COLO829 (cell line): ENCODE measurements around the gene KHDC1.
"Not testable (repeated sequence)": the region's sequence is repeated elsewhere in the genome, so short reads cannot be mapped to it uniquely, and the experiment has no call there.

Experiments
- DNase-seq: peaks from one replicate; pipeline ENCODE4 v3.0.0; 2012; ENCODE audit warnings: low spot score

The KHDC1 gene

DNA sequence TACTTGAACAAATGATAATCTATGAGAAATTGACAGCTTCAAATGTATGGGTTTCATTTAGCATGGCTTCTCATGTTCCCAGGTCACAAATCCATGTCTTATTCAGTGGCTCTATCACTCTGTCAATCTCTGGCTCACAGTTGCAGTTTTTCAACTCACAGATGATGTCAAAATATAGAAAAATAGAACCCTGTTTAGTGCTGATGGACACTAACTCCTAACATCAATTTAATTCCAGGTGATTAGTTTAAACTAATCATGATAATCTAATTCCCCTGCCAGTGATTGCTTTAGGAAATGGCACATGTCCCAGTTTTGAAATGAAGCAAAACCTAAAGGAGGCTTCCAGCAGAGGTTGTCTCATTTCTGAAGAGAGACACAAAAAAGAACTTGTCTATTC, 13.0 kb downstream of the KHDC1 start:
- DNase-seq: no peak

DNA sequence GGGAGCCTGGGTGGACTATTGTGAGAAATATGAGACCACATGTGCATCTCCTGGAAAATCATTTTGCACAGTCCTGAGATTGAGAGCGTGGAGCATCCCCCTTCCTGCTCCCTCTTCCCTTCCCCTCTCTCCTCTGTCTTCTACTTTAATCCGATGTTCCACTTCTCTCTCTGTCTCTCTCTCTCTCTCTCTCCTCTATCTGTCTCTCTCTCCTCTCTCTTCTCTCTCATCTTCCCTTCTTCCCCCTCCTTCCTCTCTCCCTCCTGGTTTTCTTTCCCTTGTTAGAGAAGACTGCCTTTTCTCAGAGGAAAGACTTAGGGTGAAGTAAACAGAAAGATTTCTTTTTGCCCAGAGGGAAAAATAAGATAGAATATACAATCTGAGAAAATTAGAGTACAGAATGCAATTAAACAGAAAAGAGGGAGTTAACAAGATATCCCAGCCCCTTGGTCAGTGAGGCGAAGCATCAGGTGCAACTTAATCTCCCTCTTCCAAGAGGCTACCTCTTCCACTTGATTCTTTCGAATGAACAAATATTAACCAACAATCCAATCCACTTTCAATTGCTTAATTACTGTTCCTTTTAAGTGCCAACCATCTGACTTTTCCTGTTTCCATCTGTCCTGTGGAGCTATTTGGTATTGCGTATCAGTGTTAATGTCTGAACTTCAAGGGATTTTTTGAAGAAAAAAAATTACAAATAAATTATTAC, 14.6 kb downstream of the KHDC1 start:
- DNase-seq: no peak

DNA sequence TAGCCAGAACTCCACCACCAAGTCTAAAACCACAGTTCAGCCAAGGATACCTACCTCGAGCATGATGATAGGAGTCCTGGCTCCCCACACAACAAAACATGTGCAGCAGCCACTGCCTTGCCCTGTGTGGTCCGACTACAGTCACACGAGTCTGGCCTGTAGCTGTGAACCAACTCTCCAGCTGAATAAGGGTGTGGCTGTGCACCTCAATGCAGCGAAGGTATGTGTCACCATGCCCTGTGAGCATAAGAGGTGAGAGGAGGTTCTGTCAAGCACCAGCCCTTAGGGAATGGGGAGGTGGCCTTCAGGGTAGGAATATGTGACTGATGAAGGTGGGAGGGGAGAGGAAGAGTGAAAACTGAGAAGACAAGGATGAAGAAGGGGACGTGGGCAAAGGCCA, 21.0 kb downstream of the KHDC1 start:
- DNase-seq: no peak

DNA sequence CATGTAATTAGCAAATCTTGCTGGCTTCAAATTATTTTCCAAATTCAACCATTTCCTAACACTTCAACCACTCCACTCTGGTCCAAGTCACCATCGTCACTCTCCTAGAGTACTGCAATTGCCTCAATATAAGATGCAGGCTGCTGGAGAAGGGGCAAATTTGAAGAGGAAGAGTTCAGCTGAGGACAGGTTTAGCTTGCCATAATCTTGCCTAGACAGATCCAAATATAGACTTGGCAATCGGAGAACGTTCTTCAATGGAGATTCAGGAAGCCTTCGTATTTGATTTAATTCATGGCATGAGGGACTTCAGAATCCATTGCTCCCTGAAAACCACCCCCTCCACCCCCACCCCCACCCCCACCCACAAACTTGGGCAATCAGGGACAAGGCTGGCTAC, 22.3 kb downstream of the KHDC1 start:
- DNase-seq: no peak

DNA sequence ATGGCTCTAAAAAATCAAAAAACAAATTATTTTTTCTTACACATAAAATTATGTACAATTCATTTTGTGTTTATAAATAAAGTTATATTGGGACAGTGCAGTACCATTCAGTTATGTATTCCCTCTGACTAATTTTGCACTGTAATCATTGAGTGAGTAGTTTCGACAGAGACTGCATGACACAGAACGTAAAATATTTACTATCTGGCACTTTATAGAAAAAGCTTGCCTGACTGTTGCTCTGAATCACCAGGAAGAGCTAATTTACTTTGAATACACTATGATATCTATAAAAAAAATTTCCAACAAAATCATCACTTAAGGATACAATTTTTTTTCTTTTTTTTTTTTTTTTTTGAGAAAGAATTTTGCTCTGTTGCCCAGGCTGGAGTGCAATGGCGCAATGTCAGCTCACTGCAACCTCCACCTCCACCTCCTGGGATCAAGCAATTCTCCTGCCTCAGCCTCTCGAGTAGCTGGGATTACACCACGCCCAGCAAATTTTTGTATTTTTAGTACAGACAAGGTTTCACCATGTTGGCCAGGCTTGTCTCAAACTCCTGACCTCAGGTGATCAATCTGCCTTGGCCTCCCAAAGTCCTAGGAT, 26.7 kb downstream of the KHDC1 start:
- DNase-seq: no peak

DNA sequence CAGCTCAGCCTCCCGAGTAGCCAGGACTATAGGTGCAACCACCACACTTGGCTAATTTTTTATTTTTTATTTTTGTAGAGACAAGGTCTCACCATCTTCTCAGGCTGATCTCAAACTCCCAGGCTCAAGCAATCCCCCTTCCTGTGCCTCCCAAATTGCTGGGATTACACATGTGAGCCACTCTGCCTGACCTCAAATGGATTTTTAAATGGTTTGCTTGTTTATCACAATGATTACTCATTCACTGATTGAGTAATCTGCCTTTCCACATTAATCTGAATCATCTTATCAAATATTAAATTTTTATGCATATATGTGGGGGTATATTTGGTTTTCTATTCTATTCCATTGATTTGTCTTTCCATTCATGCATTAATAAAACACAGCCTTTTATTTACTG, 28.3 kb downstream of the KHDC1 start:
- DNase-seq: peak; percentile 2

DNA sequence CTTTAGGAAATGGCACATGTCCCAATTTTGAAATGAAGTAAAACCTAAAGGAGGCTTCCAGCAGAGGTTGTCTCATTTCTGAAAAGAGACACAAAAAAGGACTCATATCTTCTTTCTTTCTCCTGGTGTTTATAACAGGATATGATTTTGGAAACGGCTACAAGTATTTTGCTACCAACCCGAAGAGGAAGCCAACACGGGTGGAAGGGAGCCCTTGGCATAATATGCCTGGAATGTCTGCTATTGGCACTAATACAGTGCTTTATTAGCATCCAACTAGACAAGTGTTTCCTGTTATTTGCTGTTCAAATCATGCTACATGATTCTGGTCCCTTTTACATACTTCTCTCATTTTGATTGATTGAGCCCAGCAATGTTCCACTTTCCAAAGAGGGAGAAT, 29.0 kb downstream of the KHDC1 start:
- DNase-seq: not testable (repeated sequence)

DNA sequence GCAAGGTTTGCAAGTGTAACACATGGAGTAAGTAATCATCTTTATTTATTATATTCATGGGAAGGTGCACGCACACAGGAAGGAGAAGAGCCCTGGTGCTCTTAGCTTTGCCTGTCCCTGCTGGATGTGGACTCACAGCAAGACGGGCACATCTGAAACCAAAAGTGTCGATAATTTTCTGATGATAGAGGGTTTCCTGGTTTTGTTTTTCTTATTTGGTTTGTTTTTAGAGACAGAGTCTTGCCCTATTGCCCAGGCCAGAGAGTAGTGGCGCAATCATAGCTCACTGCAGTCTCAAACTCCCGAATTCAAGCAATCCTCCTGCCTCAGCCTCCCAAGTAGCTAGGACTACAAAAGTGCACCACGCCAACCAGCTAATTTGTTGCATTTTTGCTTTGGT, 29.9 kb downstream of the KHDC1 start:
- DNase-seq: no peak

DNA sequence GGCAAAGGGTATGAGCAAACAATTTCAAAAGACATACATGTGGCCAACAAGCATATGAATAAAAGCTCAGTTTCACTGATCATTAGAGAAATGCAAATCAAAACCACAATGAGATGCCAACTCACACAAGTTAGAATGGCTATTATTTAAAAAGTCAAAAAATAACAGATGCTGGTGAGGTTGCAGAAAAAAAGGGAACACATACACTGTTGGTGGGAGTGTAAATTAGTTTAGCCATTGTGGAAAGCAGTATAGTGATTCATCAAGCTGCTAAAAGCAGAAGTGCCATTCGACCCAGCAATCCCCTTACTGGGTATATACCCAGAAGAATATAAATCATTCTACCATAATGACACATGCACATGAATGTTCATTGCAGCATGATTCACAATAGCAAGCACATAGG, 31.0 kb downstream of the KHDC1 start:
- no peak for DNase-seq

DNA sequence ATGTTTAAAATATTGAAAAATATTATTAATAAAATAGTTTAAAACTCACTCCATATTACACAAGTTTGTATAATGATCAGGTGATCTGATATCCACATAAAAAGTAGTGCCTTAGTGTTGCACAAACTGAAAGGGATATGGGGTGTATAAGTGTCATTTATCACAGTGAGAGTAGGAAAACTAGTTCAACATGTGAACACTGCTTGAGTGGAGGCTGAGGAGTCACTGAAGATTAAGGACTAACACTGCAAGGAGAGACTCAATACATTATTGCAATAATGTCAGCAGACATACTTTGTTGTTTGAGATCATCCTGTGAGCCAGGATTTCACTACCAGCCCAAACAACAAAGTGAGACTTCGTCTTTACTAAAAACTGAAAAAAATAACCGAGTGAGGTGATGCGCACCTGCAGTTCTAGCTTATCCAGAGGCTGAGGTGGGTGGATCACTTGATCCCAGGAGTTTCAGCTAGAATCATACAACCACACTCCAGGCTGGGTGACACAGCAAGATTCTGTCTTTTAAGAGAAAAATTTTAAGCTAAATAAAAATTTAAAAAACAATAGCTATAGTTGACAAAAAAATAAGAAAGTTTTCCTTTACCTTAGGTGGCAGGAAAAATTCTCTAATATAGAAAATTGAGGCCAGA, 35.3 kb downstream of the KHDC1 start:
- no peak for DNase-seq

DNA sequence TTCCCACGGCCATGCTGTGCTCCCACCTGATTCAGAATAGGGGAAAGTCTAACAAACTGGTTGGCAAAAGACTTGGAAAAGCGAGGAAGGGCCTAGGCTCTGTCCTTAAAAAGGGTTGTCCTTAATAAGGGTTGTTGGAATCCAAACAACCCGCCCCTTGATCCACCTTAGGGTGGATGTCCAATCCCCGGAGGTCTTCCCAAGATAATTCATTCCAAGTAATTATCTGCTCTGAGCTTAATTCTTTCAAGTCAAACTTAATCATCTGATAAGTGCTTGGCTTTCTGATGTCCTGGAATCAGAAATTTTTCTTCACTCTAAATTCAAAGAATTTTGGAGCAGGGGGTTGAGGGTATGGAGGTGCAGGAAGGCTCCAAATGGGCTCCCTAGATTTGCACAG, 37.6 kb downstream of the KHDC1 start, which contains the start of gene KHDC1L:
Gene KHDC1L (minus strand): TSS at position 101 of the 400 bp plus-strand sequence. CDS start 88 bp downstream, at position 13.
- no peak for DNase-seq

DNA sequence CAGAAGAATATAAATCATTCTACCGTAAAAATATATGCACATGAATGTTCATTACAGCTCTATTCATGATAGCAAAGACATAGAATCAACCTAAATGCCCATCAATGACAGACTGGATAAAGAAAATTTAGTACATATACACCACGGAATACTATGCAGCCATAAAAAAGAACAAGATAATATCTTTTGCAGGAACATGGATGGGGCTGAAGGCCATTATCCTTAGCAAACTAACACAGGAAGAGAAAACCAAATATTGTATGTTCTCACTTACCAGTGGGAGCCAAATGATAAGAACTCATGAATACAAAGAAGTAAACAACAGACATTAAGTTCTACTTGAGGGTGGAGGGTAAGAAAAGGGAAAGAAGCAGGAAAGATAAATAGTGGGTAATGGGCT, 46.1 kb downstream of the KHDC1 start:
- DNase-seq: no peak

DNA sequence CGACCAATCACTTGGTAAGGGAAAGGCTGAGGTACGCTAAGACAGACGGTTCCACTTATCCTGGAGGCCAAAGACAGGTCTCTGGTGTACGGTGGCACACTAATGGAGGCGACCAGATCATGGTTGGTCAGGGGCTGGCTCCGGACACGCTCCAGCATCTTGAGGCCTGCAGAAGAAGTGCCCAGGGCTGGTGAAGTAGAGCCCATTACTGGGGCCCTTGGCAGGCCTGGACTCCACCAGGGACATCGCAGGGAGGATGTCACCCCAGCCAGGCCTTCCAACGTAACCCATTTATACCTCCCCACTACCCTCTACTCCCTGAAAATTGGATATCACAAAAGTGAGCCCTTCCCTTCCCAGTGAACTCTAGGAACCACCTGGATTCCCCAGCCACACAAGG, 53.9 kb downstream of the KHDC1 start:
- no peak for DNase-seq

DNA sequence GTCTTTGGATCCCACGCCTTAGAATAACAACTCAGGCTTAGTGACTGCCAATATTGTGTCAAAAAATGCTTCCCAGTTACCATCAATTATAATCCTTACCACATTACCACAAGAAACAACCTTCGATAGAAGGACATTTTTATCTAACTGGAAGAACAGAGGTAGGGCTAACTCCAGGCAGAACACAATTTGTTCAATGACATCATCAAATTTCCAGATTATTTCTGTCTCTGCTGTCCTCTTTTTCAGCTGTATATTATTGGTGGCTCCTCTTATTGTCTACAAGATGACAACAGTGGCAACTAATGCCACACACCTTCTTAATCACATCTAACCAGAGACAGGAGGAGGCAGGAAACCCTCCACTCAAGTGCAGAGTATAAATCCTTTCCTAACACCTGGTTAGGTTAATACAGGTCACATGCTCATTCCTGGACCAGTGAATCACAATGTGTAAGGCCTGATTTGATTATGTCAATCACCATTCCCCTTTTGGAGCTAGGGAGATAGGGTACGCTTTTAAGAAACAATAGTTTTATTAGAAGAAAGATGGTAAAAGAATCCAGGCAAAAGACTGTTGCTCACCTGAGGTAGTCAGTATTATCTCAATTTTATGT, 55.7 kb downstream of the KHDC1 start:
- no peak for DNase-seq

DNA sequence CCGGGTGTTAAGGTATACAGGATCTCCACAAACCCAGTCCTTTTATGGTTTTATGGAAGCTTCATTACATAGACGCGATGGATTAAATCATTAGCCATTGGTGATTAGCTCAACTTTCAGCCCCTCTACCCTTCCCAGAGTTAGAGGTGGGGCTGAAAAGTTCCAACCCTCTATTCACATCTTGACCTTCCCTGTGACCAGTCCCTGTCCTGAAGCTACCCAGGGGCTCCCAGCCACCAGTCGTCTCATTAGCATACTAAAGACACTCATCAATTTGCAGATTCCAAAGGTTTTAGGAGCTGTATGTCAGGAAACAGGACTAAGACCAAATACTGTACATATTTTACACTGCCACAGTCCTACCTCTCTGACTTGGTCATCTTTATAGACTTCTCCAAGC, 58.7 kb downstream of the KHDC1 start:
- no peak for DNase-seq

DNA sequence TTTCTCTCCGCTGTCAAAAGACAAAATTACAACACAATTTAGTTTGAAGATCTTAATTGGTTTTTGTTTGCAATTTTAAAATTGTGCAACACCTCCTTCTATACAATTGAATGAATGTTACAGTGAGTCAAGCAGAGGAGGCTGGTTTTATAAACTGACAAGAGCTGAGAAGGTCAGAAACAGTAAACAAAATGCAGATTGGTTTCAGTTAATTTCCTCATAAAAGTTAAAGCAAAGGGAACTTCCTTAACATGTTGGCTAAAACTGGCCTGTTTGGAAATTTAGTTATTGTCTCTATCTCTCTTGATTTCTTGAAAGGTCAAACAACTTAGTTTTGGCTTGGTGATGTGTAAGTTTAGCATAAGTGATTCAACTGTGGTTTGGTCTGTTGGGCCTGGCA, 59.9 kb downstream of the KHDC1 start:
- no peak for DNase-seq

DNA sequence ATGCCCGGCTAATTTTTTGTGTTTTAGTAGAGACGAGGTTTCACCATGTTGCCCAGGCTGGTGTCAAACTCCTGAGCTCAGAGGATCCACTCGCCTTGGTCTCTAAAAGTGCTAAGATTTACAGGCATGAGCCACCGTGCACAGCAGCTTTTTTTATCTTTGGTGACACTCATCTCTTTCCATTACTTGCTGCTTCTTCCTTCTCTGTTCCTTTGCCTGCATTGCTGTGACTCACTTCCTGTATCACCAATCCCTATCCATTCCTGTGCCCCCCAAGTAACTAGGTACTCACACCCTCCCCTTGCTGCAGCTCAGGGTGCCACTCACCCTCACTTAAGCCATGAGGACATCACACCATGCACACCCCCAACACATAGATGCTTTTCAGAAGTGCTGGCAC, 62.3 kb downstream of the KHDC1 start:
- no peak for DNase-seq

DNA sequence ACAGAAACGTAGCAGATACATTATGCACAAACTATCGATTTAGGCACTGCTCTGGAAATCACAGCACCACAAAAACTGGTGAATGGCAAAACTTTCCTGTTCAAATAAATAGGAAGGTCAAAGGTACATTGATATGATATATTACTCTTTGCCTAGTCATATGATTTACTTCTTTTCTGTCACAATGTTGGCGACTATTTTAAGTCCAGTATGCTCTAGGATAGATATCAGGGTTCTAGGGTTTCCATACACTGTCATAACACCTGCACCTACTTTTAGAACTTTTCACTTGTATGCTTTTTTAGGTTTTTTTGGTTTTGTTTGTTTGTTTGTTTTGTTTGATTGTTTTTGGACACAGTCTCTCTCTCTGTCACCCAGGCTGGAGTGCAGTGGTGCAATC, 62.7 kb downstream of the KHDC1 start:
- DNase-seq: no peak

DNA sequence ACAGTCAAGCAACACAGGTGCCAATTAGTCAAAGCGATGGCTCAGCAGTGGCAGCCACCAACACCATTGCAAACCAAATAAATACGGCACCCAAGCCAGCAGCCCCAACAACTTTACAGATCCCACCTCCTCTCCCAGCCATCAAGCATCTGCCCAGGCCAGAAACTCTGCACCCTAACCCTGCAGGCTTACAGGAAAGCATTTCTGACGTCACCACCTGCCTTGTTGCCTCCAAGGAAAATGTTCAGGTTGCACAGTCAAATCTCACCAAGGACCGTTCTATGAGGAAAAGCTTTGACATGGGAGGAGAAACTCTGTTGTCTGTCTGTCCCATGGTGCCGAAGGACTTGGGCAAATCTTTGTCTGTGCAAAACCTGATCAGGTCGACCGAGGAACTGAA, 68.3 kb downstream of the KHDC1 start:
- DNase-seq: no peak

DNA sequence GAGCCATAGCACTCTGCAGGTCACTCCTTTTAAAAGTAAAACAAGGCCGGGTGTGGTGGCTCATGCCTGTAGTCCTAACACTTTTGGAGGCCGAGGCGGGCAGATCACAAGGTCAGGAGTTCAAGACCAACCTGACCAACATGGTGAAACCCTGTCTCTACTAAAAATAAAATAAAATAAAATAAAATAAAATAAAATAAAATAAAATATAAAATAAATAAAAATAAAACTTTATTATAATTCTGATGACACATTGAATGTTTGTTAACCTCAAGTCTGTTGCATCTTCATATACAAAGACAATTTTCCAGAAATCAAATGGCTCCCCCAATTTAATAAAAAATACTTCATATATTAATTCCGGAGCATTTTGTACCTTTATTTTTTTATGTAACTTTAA, 69.7 kb downstream of the KHDC1 start:
- not testable (repeated sequence) for DNase-seq
